Caco-2 (cell line): ENCODE data around the gene RSPO1. TPM values are rescaled to one million over a fixed set of nuclear protein-coding genes. Genes with fewer than 3 reads are reported as not detected.

Experiments
- BruUV-seq: library from RNA; stranded (reverse); fragments of 400-500 nt; replicated peaks from 2 replicates; lab custom pipeline; 2021; lab: Mats Ljungman, UMichigan
- CTCF ChIA-PET: fragments of 300-600 bp; sonication (Branson Sonifier 250); formaldehyde crosslinking; loops from one replicate; lab custom pipeline; 2022; ENCODE audit warnings: antibody characterized with exemption; lab: Charles Lee
- POLR2A ChIA-PET: fragments of 300-600 bp; sonication (Branson Sonifier 250); formaldehyde crosslinking; loops from one replicate; lab custom pipeline; 2022; ENCODE audit warnings: antibody characterized with exemption; lab: Charles Lee
- DNase-seq, 2 experiments: peaks; one replicate each; pipeline versions ENCODE4 v3.0.0 to v3.0.0-alpha.2; 2020 to 2022
- H3K27me3 ChIP-seq: replicated peaks from 2 replicates; pipeline ENCODE4 v1.6.0; 2011; ENCODE audit warnings: low read length; ENCODE audit not compliant: control insufficient read depth, insufficient read depth
- H3K36me3 ChIP-seq: 2 replicates; pipeline ENCODE4 v1.5.1; 2011; ENCODE audit warnings: low read length; ENCODE audit not compliant: control insufficient read depth, insufficient read depth
- H3K4me1 ChIP-seq: fragments of 250-450 bp; sonication (Bioruptor Pico); 2 replicates; pipeline ENCODE4 v1.5.1; 2020; ENCODE audit warnings: mild to moderate bottlenecking
- H3K4me3 ChIP-seq: 2 replicates; pipeline ENCODE4 v1.5.1; 2011; ENCODE audit warnings: low read depth, mild to moderate bottlenecking, control low read depth, low read length
- H3K9me3 ChIP-seq: fragments of 250-450 bp; sonication (Bioruptor Pico); 2 replicates; pipeline ENCODE4 v1.5.1; 2020; ENCODE audit warnings: mild to moderate bottlenecking, moderate library complexity
- H3K27ac Mint-ChIP-seq: one replicate; pipeline ENCODE4 v1.8.0; 2022; ENCODE audit warnings: mixed read lengths; ENCODE audit not compliant: unreplicated experiment
- H3K27me3 Mint-ChIP-seq: one replicate; pipeline ENCODE4 v1.8.0; 2022; ENCODE audit warnings: mixed read lengths; ENCODE audit not compliant: insufficient read depth, unreplicated experiment
- H3K36me3 Mint-ChIP-seq: one replicate; pipeline ENCODE4 v1.8.0; 2022; ENCODE audit warnings: mild to moderate bottlenecking, mixed read lengths; ENCODE audit not compliant: insufficient read depth, unreplicated experiment
- H3K4me1 Mint-ChIP-seq: one replicate; pipeline ENCODE4 v1.8.0; 2022; ENCODE audit warnings: low read depth, mixed read lengths; ENCODE audit not compliant: unreplicated experiment
- H3K4me3 Mint-ChIP-seq: one replicate; pipeline ENCODE4 v1.8.0; 2022; ENCODE audit warnings: mild to moderate bottlenecking, moderate library complexity, mixed read lengths; ENCODE audit not compliant: unreplicated experiment
- H3K9me3 Mint-ChIP-seq: one replicate; pipeline ENCODE4 v1.8.0; 2022; ENCODE audit warnings: mixed read lengths; ENCODE audit not compliant: unreplicated experiment
- CTCF ChIP-seq, 2 experiments: fragments of 200-600 bp in 1 of 2; IDR thresholded peaks; 1 replicate in 1 of 2; 2 replicates in 1 of 2; pipeline versions ENCODE4 v1.5.1 to v1.8.0; 2011 to 2022; ENCODE audit warnings: antibody characterized with exemption in 1 of 2, control low read depth in 1 of 2, inconsistent platforms in 1 of 2, low read depth in 1 of 2, low read length in 1 of 2, mild to moderate bottlenecking in 1 of 2, moderate library complexity in 1 of 2; ENCODE audit not compliant: insufficient read depth in 1 of 2, severe bottlenecking in 1 of 2, unreplicated experiment in 1 of 2
- intact Hi-C: fragments of 100-400 bp; cut with micrococcal nuclease; formaldehyde crosslinking; loops from one replicate; pipeline ENCODE4 v1.10.0; 2022; ENCODE audit not compliant: unreplicated experiment
- total RNA-seq: library from RNA; stranded (reverse); gene quantifications from 2 replicates; pipeline ENCODE4 v1.2.3, GENCODE V29; 2022

RSPO1 gene
- total RNA-seq, 1 experiment from 2014 or later, result not detected

GRCh38 chr1:37647281-37647680 is 12.6 kb upstream of the RSPO1 start:
- BruUV-seq, result no TSS peak
- ChIA-PET POLR2A (no interaction called here), CTCF (no interaction called here)
- TF ChIP-seq CTCF (IDR thresholded peaks at IDR 0.05; ENCODE audit: insufficient read depth in 1 of 2, low read depth in 1 of 2, low read length in 1 of 2, severe bottlenecking in 1 of 2, unreplicated experiment in 1 of 2), result no peak
- intact Hi-C loops, result no loop called here
- H3K36me3 ChIP-seq, result no peaks in the 10 kb centered on the region
- no peaks in the 10 kb centered on the region for H3K4me1 Mint-ChIP-seq
- H3K4me3 Mint-ChIP-seq, result no peak overlapping the region
- no peaks in the 10 kb centered on the region for H3K36me3 Mint-ChIP-seq
- no peaks in the 10 kb centered on the region for H3K9me3 ChIP-seq
- no peak for DNase-seq
- no peaks in the 10 kb centered on the region for H3K27me3 Mint-ChIP-seq
- no peaks in the 10 kb centered on the region for H3K27me3 ChIP-seq
- H3K9me3 Mint-ChIP-seq, result no peaks in the 10 kb centered on the region
- no peak overlapping the region for H3K27ac Mint-ChIP-seq
- H3K4me3 ChIP-seq, result no peak overlapping the region
- no peaks in the 10 kb centered on the region for H3K4me1 ChIP-seq

GRCh38 chr1:37641059-37641458 is 6.4 kb upstream of the RSPO1 start:
- Mint-ChIP-seq H3K9me3 (no peaks in the 10 kb centered on the region), H3K4me3 (no peak overlapping the region), H3K27ac (no peak overlapping the region), H3K36me3 (no peaks in the 10 kb centered on the region), H3K27me3 (peaks cover 11% of the 10 kb centered on the region), H3K4me1 (no peaks in the 10 kb centered on the region)
- ChIA-PET POLR2A (no interaction called here), CTCF (no interaction called here)
- H3K4me1 ChIP-seq, result no peaks in the 10 kb centered on the region
- H3K4me3 ChIP-seq, result no peak overlapping the region
- no peaks in the 10 kb centered on the region for H3K9me3 ChIP-seq
- intact Hi-C loops, result no loop called here
- H3K36me3 ChIP-seq, result no peaks in the 10 kb centered on the region
- no peak for DNase-seq
- H3K27me3 ChIP-seq, result 0 out of 2 replicates have a peak, but pooled peaks cover 1% of the 10 kb centered on the region
- TF ChIP-seq CTCF (IDR thresholded peaks at IDR 0.05; ENCODE audit: insufficient read depth in 1 of 2, low read depth in 1 of 2, low read length in 1 of 2, severe bottlenecking in 1 of 2, unreplicated experiment in 1 of 2), result no peak
- BruUV-seq, result no TSS peak

- no peaks in the 10 kb centered on the region for H3K36me3 Mint-ChIP-seq
- CTCF ChIA-PET, result no interaction called here
Measured at GRCh38 chr1:37636435-37636834, 1.7 kb upstream of the RSPO1 start.

More at GRCh38 chr1:37636435-37636834, 1.7 kb upstream of the RSPO1 start:
- H3K27ac Mint-ChIP-seq, result no peak overlapping the region
- H3K36me3 ChIP-seq, result no peaks in the 10 kb centered on the region
- no peak for TF ChIP-seq CTCF (IDR thresholded peaks at IDR 0.05; ENCODE audit: insufficient read depth in 1 of 2, low read depth in 1 of 2, low read length in 1 of 2, severe bottlenecking in 1 of 2, unreplicated experiment in 1 of 2)
- no peaks in the 10 kb centered on the region for H3K4me1 Mint-ChIP-seq
- POLR2A ChIA-PET, result no interaction called here
- H3K9me3 ChIP-seq, result no peaks in the 10 kb centered on the region
- H3K4me3 ChIP-seq, result no peak overlapping the region
- H3K4me3 Mint-ChIP-seq, result no peak overlapping the region
- no peak for DNase-seq
- intact Hi-C loops, result no loop called here
- H3K27me3 Mint-ChIP-seq, result peaks cover 28% of the 10 kb centered on the region
- no TSS peak for BruUV-seq
- H3K4me1 ChIP-seq, result 0 out of 2 replicates have a peak, but pooled peaks cover 5% of the 10 kb centered on the region
- no peaks in the 10 kb centered on the region for H3K9me3 Mint-ChIP-seq
- peaks cover 3% of the 10 kb centered on the region; the same call in 1 of the 2 replicates for H3K27me3 ChIP-seq
